ENCODE data around the gene FIGN. TPM values are rescaled to one million over a fixed set of nuclear protein-coding genes. Genes with fewer than 3 reads are reported as not detected.

The FIGN gene
- total RNA-seq, 5 donors from 2014 or later (not counting 1 experiment from before 2014, with no cell fraction given) = 0.03 to 0.16 TPM; not detected in 3

DNA sequence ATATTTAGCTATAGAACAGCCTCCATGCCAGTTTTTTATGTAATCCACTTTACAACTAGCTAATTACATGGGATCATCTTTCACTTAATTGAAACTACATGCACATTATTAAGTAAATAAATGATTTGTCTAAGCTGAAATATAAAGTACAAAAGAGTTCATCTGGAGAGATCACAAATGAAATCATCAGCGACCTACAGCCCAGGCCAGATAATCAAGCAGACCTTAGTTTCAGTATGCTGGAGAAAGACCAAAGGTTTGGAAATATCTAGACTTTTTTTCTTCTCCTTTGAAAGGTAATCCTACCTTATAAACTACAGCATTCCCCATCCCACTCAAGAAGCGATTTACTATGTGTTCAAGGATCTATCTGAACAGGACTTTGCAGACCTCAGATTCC is 26.5 kb downstream of the FIGN start:
- POLR2A ChIA-PET = no interaction called here
- H3K9me3 ChIP-seq = no peaks in the 10 kb centered on the region

DNA sequence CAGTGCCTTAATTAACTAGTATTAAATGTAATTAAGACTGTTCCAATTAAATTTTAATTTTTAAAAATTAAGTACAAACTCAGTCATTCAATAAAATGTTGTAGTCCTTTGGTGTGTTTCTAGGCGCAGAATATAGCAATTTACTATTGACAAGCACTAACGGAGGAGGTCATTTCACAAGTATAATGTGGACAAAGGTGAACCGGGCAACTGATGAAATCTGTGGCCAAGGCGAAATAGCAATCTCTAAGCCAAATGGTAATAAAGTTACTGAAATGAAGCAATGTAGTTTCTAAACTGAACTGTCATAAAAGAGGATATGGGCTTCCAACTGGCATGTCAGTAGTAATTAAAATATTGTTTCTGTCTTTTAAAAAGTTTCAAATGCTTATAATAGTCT is 27.5 kb downstream of the FIGN start:
- H3K27ac Mint-ChIP-seq = no peak overlapping the region
- no peaks in the 10 kb centered on the region for H3K4me1 Mint-ChIP-seq
- no peaks in the 10 kb centered on the region for H3K4me1 ChIP-seq (ENCODE audit: control insufficient read depth in 1 of 2, extremely low read depth in 1 of 2, insufficient read depth in 2 of 2, low read length in 2 of 2)
- no peaks in the 10 kb centered on the region for H3K9me3 ChIP-seq
- DNase-seq (no peak), ATAC-seq (replicated peaks in 1 of 4) (no peak)
- H3K27me3 ChIP-seq (replicated peaks in 1 of 2; ENCODE audit: control insufficient read depth in 2 of 2, extremely low read depth in 1 of 2, insufficient read depth in 2 of 2, low read length in 1 of 2) = no peaks in the 10 kb centered on the region
- peaks cover 0 to 4% (median 0%) of the 10 kb centered on the region in 3 donors for H3K9me3 Mint-ChIP-seq
- H3K4me3 Mint-ChIP-seq = no peak overlapping the region
- no peaks in the 10 kb centered on the region for H3K36me3 ChIP-seq (ENCODE audit: control insufficient read depth in 2 of 2, extremely low read depth in 1 of 2, insufficient read depth in 1 of 2, low read length in 1 of 2)
- CTCF ChIA-PET = no interaction called here
- H3K4me3 ChIP-seq (ENCODE audit: control insufficient read depth in 1 of 2, extremely low read depth in 1 of 2, low read length in 1 of 2) = no peak overlapping the region
- WGBS (ENCODE audit: insufficient coverage) = 95% methylated on average over 2 of the region's 4 CpGs
- H3K27ac ChIP-seq (ENCODE audit: low read length) = no peak overlapping the region
- H3K27me3 Mint-ChIP-seq = no peaks in the 10 kb centered on the region
- POLR2A ChIA-PET = no interaction called here
- H3K36me3 Mint-ChIP-seq = no peaks in the 10 kb centered on the region

More for the DNA sequence above, 26.5 kb downstream of the FIGN start:
- no CpG with 5 or more reads among the region's 2 CpGs for WGBS (ENCODE audit: insufficient coverage)
- Mint-ChIP-seq H3K9me3 (peaks cover 0 to 4% (median 0%) of the 10 kb centered on the region in 3 donors), H3K4me1 (no peaks in the 10 kb centered on the region), H3K36me3 (no peaks in the 10 kb centered on the region), H3K27me3 (no peaks in the 10 kb centered on the region), H3K27ac (no peak overlapping the region), H3K4me3 (no peak overlapping the region)
- Histone ChIP-seq H3K4me3 (ENCODE audit: control insufficient read depth in 1 of 2, extremely low read depth in 1 of 2, low read length in 1 of 2) (no peak overlapping the region), H3K36me3 (ENCODE audit: control insufficient read depth in 2 of 2, extremely low read depth in 1 of 2, insufficient read depth in 1 of 2, low read length in 1 of 2) (no peaks in the 10 kb centered on the region), H3K27ac (ENCODE audit: low read length) (no peak overlapping the region), H3K27me3 (replicated peaks in 1 of 2; ENCODE audit: control insufficient read depth in 2 of 2, extremely low read depth in 1 of 2, insufficient read depth in 2 of 2, low read length in 1 of 2) (no peaks in the 10 kb centered on the region), H3K4me1 (ENCODE audit: control insufficient read depth in 1 of 2, extremely low read depth in 1 of 2, insufficient read depth in 2 of 2, low read length in 2 of 2) (no peaks in the 10 kb centered on the region)
- ATAC-seq (replicated peaks in 1 of 4) (no peak), DNase-seq (no peak)
- CTCF ChIA-PET = no interaction called here

DNA sequence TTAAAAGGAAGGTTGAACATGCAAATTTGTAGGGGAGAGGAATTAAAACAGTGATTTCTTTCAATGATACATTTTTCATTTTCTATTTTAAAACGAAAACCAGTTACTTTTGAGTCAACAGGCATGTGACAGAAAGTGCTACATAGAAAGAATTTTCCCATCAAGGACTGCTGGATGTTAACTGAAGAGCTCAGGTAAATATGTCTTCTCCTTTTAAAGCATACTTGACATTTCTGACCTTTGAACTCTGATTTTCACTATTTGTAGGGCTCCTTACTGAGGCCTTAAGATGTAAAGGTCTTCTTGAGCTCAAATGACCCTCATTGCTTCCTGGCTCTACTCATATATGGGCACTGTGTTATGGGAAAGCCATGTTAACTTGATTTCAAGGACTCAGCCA is 32.4 kb downstream of the FIGN start:
- no peaks in the 10 kb centered on the region for H3K27me3 ChIP-seq (replicated peaks in 1 of 2; ENCODE audit: control insufficient read depth in 2 of 2, extremely low read depth in 1 of 2, insufficient read depth in 2 of 2, low read length in 1 of 2)
- ChIA-PET CTCF (no interaction called here), POLR2A (no interaction called here)
- H3K4me3 ChIP-seq (ENCODE audit: control insufficient read depth in 1 of 2, extremely low read depth in 1 of 2, low read length in 1 of 2) = no peak overlapping the region
- no peaks in the 10 kb centered on the region for H3K36me3 Mint-ChIP-seq
- no peak overlapping the region for H3K27ac ChIP-seq (ENCODE audit: low read length)
- no peak overlapping the region for H3K4me3 Mint-ChIP-seq
- no peaks in the 10 kb centered on the region for H3K27me3 Mint-ChIP-seq
- H3K36me3 ChIP-seq (ENCODE audit: control insufficient read depth in 2 of 2, extremely low read depth in 1 of 2, insufficient read depth in 1 of 2, low read length in 1 of 2) = no peaks in the 10 kb centered on the region
- no peaks in the 10 kb centered on the region for H3K9me3 ChIP-seq
- DNase-seq (no peak), ATAC-seq (replicated peaks in 1 of 4) (no peak)
- H3K9me3 Mint-ChIP-seq = peaks cover 4 to 10% (median 6%) of the 10 kb centered on the region in 3 donors
- no peaks in the 10 kb centered on the region for H3K4me1 ChIP-seq (ENCODE audit: control insufficient read depth in 1 of 2, extremely low read depth in 1 of 2, insufficient read depth in 2 of 2, low read length in 2 of 2)
- WGBS (ENCODE audit: insufficient coverage) = no CpG with 5 or more reads among the region's 1 CpG
- no peak overlapping the region for H3K27ac Mint-ChIP-seq
- H3K4me1 Mint-ChIP-seq = no peaks in the 10 kb centered on the region

DNA sequence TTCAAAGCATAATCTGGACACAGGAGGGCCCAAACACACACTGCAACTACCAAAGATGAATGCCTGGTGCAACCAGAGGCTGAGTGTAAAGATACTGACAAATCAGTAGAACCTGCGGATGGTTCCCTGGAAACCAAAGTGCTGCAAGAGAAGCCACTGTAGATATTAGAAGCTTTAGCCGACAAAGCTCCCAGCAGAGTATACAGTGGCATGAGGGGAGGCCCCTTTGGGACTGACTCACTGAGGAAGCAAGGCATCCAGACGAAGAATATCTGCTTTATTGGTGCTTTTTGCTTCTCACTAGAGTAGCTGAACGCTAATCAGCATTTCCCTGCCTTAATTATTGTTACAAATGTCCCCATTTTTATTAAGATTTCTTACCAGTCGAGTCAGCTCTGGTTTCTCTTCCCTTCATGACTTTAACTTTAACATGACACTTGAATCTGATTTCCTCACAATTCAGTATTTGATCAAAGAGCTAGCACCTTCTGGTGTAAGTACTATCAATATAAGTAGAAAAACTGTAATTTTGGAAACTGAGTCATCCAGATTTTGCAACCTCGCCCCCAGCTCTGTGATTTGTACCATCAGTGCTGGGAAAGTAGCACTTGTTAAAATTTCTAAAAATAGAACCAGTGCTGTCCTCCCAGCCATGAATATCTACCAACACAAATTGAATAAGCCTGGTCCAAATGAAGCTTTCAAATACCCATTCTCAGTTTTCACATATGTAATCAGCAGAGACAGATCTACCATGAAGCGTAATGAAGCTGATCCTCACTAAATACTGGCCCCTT is 34.2 kb downstream of the FIGN start:
- H3K27me3 ChIP-seq (replicated peaks in 1 of 2; ENCODE audit: control insufficient read depth in 2 of 2, extremely low read depth in 1 of 2, insufficient read depth in 2 of 2, low read length in 1 of 2) = no peaks in the 10 kb centered on the region
- no peak overlapping the region for H3K27ac Mint-ChIP-seq
- POLR2A ChIA-PET = no interaction called here
- H3K4me3 Mint-ChIP-seq = no peak overlapping the region
- no peaks in the 10 kb centered on the region for H3K4me1 Mint-ChIP-seq
- no peaks in the 10 kb centered on the region for H3K4me1 ChIP-seq (ENCODE audit: control insufficient read depth in 1 of 2, extremely low read depth in 1 of 2, insufficient read depth in 2 of 2, low read length in 2 of 2)
- DNase-seq (no peak), ATAC-seq (replicated peaks in 1 of 4) (no peak)
- no peaks in the 10 kb centered on the region for H3K27me3 Mint-ChIP-seq
- peaks cover 2 to 10% (median 6%) of the 10 kb centered on the region in 3 donors for H3K9me3 Mint-ChIP-seq
- H3K27ac ChIP-seq (ENCODE audit: low read length) = no peak overlapping the region
- no peak overlapping the region for H3K4me3 ChIP-seq (ENCODE audit: control insufficient read depth in 1 of 2, extremely low read depth in 1 of 2, low read length in 1 of 2)
- H3K36me3 ChIP-seq (ENCODE audit: control insufficient read depth in 2 of 2, extremely low read depth in 1 of 2, insufficient read depth in 1 of 2, low read length in 1 of 2) = no peaks in the 10 kb centered on the region
- WGBS (ENCODE audit: insufficient coverage) = 36% methylated on average over 4 of the region's 7 CpGs
- CTCF ChIA-PET = no interaction called here
- no peaks in the 10 kb centered on the region for H3K36me3 Mint-ChIP-seq
- no peaks in the 10 kb centered on the region for H3K9me3 ChIP-seq

DNA sequence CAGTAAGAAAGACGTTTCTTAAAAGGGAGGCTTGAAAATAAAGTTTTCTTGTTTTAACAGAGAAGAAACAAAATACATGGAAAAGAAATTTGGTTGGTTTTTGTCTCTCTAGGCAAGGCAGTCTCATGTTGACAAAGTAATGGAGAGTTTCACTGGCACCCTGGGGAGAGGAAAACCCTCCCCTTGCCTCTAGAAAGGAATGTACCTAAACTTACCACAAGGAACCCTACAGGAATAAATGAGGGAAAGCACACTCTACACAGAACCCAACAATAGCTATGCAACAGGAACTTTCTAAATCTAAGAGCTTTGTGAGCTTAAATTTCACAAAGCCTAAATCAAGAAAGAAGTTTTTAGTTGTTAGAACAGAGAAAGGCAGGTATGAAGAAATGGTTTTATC is 37.0 kb downstream of the FIGN start:
- Histone ChIP-seq H3K9me3 (no peaks in the 10 kb centered on the region), H3K27me3 (replicated peaks in 1 of 2; ENCODE audit: control insufficient read depth in 2 of 2, extremely low read depth in 1 of 2, insufficient read depth in 2 of 2, low read length in 1 of 2) (no peaks in the 10 kb centered on the region), H3K27ac (ENCODE audit: low read length) (no peak overlapping the region), H3K4me3 (ENCODE audit: control insufficient read depth in 1 of 2, extremely low read depth in 1 of 2, low read length in 1 of 2) (no peak overlapping the region), H3K4me1 (ENCODE audit: control insufficient read depth in 1 of 2, extremely low read depth in 1 of 2, insufficient read depth in 2 of 2, low read length in 2 of 2) (no peaks in the 10 kb centered on the region), H3K36me3 (ENCODE audit: control insufficient read depth in 2 of 2, extremely low read depth in 1 of 2, insufficient read depth in 1 of 2, low read length in 1 of 2) (no peaks in the 10 kb centered on the region)
- H3K27me3 Mint-ChIP-seq = no peaks in the 10 kb centered on the region
- POLR2A ChIA-PET = no interaction called here
- no CpG with 5 or more reads among the region's 1 CpG for WGBS (ENCODE audit: insufficient coverage)
- no peaks in the 10 kb centered on the region for H3K4me1 Mint-ChIP-seq
- peaks cover 0 to 19% (median 13%) of the 10 kb centered on the region in 3 donors for H3K9me3 Mint-ChIP-seq
- ATAC-seq (replicated peaks in 1 of 4) (no peak), DNase-seq (no peak)
- H3K27ac Mint-ChIP-seq = no peak overlapping the region
- no peak overlapping the region for H3K4me3 Mint-ChIP-seq
- CTCF ChIA-PET = no interaction called here
- no peaks in the 10 kb centered on the region for H3K36me3 Mint-ChIP-seq

DNA sequence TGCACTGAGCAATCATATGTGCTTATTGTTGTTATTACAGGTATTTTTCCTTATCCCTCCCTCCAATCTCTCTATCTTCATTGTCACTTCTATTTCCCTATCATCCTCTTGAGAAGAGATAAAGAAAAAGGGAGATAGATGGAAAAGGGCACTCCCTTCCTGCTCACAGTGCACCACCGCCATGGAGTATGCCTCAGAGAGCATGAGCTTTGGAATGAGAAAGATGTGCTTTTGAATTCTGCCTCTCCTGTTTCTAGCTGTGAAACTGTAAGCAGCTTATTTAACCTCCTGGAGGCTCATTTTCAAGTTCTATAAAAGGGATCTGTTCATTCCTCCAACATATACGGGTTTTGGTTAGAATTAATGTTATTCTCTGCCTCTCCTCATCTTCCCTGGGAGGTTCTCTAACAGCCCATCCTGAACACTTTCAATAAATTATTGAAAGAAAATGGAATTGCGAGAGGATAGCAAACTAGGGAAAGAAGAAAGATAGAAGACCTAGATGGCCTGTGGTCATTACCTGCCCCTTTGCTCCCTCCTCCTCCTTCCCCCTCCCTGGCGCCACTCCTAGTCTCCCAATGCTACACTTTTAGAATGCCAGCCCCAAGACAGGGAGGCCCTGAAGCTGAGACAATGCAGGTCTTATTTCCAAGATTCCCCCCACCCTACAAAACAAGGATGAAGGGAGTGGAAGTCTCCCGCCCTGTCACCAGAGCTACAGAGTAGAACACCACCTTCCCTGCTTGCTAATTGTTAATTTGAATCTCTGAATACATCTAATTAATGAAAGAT is 37.8 kb downstream of the FIGN start:
- Histone ChIP-seq H3K27me3 (replicated peaks in 1 of 2; ENCODE audit: control insufficient read depth in 2 of 2, extremely low read depth in 1 of 2, insufficient read depth in 2 of 2, low read length in 1 of 2) (no peaks in the 10 kb centered on the region), H3K27ac (ENCODE audit: low read length) (no peak overlapping the region), H3K4me1 (ENCODE audit: control insufficient read depth in 1 of 2, extremely low read depth in 1 of 2, insufficient read depth in 2 of 2, low read length in 2 of 2) (no peaks in the 10 kb centered on the region), H3K36me3 (ENCODE audit: control insufficient read depth in 2 of 2, extremely low read depth in 1 of 2, insufficient read depth in 1 of 2, low read length in 1 of 2) (no peaks in the 10 kb centered on the region), H3K4me3 (ENCODE audit: control insufficient read depth in 1 of 2, extremely low read depth in 1 of 2, low read length in 1 of 2) (no peak overlapping the region), H3K9me3 (no peaks in the 10 kb centered on the region)
- ChIA-PET POLR2A (no interaction called here), CTCF (no interaction called here)
- no peak for ATAC-seq (replicated peaks in 1 of 4)
- WGBS (ENCODE audit: insufficient coverage) = 100% methylated on average over 1 of the region's 5 CpGs
- H3K9me3 Mint-ChIP-seq = peaks cover 0 to 19% (median 13%) of the 10 kb centered on the region in 3 donors
- H3K4me3 Mint-ChIP-seq = no peak overlapping the region
- no peaks in the 10 kb centered on the region for H3K36me3 Mint-ChIP-seq
- H3K4me1 Mint-ChIP-seq = no peaks in the 10 kb centered on the region
- no peak overlapping the region for H3K27ac Mint-ChIP-seq
- DNase-seq = no peak
- H3K27me3 Mint-ChIP-seq = no peaks in the 10 kb centered on the region
